GM19043 (cell line): ENCODE measurements around the gene B4GALT1.

Experiments used
- ATAC-seq: cut with Tn5 transposase; IDR thresholded peaks from one replicate; pipeline ENCODE4 v1.9.1; 2021; ENCODE audit warnings: low read depth; ENCODE audit not compliant: unreplicated experiment

Gene B4GALT1

DNA sequence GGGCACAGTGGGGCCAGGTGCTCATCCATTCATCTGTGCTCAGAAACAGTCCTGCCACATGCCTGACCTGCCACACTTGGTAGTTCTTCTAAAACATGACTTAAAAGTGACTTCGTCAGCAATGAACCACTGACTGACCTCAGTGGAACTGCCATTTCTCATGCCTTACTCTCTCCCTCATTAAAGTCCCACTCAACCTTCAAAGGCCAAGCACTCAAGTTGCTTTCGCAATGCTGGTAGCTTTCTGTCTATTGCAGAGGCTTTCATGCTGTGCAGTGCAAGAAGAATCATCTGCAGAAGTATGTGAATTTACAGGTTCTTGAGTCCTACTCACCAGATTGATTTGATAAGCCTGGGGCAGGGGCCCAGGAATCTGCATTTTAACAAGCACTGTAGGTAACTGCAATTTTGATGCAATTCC is 23.9 kb downstream of the B4GALT1 start:
- ATAC-seq, result no peak

DNA sequence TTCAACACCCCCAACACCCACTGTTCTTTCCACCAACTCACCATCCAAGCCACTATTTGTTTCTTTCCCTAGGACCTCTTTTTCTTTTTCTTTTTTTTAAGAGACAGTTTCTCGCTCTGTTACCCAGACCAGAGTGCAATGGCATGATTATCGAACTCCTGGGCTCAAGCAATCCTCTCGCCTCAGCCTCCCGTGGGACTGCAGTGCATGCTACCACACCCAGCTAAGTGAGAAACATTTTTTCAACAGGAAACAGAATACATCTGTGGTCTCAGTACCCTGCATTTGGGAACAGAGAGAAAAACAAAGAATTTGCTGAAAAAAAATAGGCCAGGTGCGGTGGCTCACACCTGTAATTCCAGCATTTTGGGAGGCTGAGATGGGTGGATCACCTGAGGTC is 24.6 kb downstream of the B4GALT1 start:
- ATAC-seq, result peak; percentile 30

DNA sequence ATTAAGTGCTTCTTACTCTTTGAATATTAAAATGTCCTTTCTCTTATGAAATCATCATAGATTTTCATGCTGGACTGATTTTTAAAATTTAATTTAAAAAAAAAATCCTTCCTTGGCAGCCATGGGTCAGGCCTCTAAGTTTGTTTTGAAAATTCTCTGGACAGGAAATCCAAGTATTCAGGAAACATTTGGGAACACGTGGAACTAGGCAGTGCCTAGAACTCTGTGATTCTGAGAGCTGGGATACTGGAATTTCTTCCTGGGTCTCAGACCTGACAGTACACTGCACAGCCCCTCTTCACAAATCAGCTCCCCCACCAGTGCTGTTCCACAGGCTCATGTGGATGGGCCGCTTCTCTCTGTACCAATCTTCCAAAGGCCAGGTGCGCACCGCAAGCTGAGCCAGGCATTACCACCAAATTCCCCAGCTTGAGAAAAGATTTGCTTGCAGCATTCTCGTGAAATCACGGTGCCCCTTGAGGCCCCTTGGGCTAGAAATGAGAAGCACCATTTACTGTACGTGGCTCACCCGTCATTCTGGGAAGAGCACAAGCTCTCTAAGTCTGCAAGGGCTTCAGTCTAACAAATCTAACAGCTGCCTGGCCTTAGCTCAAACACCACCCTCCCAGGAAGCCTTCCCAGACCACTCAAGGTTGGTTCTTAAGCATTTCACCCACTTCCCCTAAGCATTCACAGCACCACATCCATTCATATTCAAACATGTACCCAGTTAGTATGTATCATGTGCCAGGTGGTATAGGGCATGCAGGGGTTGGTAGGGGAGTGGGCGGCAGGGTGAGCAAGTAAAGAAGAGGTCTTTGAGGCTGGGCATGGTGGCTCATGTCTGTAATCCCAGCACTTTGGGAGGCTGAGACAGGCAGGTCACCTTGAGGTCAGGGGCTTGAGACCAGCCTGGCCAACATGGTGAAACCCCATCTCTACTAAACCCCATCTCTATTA is 26.5 kb downstream of the B4GALT1 start:
- ATAC-seq, result no peak

DNA sequence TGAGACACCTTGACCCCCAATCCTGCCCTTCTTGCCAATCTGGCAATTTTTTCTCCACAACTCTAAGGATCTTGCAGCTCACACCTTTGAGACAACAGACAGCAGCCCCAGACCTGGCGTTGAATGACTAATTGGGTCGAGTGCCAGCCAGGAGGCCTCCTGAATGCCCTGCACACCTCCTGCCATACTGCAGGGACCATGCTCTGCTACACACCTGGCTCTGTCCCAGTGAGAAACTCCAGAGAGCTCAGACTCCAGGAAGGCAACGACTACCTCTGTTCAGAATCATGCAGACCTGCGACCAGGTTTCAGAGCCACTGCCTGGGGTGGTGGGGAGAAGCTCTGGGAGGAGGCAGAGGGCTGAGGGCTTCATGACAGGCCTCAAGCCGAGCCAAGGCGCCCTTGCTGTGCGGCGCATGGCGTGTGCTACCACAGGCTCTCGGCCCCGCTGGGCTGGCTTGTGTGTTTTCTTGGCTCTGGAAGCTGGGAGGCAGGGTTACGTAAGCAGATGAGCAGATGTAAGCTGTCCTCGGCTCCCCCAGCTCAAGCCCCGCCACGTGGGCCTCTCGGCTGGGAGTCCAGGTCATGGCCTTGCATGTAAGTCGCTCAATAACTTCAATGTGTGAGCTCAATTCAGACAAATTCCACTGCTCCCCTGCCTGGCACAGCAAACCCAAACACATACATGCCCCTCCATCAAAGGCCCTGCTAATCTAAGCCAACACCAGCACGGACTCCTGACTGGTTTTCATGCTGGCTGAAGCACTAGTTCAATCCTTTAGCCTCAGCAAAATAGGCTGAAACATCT is 27.5 kb downstream of the B4GALT1 start:
- ATAC-seq, result no peak

DNA sequence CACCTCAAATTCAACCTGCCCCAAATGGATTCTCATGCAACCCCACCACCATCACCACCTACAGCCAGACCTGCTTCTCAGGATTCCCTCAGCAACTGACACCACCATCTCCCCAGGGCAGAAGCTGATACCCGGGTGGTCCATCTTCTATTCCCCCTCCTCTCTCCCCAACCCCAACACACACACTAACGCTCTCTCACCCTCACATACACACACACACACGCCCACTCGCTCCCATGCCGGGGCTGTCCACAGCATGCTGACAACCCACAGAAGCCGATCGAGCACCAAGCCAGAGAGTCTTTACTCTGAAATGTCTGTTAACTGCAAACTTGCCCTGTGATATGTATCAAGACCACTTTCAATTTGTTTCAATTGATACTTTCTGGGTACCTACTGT is 28.4 kb downstream of the B4GALT1 start:
- ATAC-seq, result no peak

DNA sequence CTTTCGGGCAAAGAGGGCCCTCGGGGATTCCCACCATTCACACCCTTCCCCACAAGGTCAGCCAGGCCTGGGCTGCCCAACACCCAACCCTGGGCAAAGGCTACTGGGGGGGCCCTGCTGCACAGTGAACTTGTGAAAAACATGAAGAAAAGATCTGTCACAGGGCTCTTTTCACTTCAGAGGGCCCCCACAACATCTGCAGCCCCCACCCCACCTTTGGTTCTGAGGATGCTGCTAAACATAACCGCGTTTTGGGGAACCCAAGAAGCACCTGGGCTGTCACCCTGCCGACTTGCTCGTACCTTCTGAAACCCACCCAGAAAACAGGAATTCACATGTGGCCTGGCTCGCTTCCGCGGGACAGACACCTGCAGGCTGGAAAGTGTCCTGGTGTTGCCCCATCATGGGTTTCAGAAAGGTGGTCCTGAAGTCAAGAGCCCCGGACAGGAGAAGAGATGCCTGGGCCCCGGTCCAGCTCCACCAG is 29.3 kb downstream of the B4GALT1 start:
- ATAC-seq, result peak; percentile 30

DNA sequence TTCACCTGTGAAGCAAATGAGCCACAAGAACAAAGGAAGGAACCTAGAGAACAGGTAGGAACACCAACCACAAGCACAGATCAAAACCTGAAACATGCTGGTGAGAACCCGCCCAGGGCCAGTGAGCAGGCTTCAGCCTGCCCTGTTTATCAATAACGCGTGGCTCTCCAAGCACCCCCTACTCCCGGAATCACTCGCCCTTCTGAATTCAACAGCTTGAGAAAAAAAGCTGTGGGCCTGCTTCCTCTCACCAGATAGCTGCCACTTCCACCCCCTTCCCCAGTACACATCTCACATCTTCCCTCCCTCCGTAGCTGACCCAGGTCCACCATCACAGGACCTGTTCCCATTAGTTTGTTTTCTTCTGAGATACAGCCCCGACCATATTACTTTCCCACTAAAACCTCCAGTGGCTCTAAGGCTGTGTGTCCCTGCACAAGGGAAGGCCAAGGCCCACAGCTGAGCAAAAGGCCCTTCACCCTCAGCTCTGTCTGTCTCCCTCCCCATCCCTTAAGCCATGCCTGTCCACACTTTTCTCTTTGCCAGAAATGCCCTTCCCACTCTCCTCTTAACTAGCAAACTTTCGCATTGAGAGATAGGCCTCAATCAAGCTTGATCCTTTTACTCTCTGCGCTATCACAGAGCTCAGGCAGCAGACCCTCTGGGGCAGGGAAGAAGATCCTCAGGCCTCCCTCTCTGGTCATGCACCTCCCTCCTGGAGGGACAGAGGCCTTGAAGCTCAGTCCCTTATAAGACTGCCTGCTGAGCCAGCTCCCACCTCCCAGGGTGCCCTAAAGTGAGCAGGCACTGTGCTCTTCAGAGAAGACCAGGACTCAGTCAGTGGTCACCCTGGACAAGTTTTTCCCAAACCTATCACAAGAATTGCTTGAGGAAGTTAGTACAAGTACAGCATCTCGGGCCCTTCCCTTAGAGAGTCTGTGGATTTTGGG is 30.1 kb downstream of the B4GALT1 start:
- peak; percentile 32 for ATAC-seq

DNA sequence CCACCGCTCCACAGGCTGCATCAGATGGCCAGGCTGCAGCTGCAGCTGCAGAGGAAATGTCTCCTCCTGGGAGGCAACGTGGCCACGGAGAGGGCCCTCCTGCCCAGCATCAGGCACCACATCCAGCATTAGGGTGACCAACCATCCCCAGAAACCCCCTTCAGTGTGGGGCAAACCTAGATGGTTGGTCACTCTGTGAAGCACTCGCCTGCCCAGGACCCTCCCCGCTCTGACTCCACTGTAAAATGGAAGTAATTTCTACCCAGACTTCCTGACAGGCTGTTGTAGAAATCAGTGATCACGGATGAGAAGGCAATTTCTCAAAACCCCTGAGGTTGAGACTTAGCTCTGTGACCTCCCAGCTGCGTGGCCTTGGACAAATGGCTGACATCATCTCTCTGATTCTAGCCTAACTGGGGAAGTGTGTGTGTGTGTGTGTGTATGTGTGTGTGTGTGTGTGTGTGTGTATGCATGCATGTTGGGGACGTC is 31.6 kb downstream of the B4GALT1 start:
- ATAC-seq, result no peak

DNA sequence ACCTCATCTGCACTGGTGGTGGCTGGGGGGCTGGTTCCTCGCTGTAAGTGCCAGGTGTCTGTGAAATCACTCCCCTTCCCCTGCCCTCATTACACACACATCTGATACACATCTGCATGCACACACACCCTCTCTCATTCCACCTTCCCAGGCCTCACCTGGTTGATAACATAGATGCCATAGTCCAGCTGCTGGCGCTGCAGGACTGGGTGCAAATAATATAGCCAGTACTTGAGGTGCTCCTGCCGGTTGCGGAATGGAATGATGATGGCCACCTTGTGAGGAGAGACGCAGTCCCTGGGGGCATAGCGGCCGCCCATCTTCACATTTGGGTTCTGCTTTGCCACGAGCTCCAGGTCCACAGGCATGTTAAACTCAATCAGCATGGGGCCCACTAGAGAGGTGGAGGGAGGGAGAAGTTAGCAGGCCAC is 32.1 kb downstream of the B4GALT1 start:
- no peak for ATAC-seq

DNA sequence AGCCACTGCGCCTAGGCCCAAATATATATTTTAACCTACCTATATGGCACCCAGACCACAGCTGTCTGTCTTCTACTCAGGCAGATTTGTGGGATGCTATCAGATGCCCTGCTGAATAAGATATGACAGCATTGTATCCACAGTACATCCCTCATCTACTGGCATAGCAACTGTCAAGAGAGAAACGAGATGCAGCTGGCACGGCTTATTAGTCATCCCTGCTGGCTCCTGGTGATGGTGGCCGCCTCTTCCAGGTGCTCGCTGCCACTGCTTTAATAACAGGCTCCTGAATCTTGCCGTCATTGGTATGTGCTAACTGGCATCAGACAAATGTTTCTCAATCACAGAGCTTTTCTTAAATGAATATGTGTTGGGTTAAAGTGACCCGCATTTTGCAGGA is 34.0 kb downstream of the B4GALT1 start:
- ATAC-seq, result no peak

DNA sequence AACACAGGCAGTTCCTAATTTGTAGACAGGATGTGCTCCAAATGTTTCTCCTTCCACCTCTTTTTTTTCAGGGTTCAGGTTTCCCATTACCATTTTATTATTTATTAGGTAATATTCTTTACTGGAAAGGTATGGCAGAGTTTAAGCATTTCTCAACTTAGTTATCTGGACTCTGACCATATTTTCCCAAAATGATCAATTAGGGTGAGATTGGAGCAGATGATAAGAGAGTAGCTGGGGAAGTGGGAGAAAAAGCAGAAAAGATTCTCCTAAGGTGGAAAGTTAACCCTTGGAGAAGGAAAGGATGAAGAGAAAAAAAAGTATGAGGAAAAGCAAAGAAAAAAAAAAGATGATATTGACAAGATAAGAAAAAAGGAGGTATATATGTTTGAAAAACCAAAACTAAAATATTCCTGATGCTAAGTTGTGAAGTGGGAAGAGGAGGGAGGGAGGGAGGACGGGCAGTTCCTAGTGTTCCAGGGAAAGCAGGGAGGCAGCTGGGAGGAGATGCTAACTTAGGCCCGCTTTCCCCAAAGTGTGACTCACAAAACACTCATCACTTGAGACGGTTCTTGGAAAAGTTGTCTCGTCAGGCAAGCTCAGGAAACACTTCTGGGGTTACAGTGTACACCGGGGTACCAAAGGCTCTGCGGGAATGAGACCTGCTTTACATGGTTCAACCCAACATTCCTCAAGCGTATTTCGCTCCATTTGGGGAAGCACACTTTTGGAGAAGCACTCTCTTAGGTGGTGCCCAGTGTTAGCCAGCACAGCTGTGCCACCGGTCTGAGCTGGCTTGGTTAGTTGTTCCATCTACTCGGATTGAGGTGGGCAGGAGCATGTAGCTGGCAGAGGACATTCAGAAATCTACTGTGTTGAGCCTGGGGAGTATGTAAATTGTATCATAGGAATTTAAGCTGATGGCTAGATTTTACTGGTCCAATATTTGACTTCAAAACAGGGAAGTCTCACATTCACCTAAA is 35.1 kb downstream of the B4GALT1 start:
- no peak for ATAC-seq

DNA sequence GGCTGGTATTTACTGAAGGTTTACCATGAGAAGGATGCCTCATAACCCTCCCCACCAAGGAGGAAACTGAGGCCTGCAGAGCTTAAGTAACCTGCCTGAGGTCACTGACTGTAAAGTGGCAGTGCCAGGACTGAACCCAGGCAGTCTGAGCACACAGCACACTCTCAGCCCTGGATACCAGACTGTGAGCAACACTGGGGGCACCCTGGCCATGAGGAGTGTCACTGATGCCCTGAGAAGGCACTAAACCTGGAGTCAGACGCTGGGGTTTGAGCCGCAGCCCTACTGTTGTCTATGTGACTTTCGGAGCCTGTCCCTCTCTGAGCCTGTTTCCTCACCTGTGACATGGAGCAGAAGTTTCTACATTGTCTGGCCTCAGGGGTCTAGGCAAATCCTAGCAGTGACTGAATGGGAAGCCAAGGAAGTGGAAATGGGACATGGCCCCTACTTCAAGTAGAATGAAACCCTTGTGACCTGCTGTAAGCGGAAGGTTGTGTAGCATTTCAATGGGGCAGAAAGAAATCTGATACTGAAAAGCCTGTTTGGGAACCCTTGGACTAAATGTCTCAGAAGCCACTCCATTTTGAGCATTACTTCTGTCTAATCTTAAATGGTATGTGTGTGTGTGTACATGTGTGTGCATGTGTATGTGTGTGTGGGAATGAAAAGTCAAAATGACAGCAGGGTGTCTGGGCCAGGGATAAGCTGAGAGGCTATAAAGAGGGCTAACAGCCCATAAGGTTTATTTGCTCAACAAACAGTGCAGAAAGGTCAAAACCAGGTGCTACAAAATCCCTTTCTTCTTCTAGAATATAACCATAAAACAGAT is 36.0 kb downstream of the B4GALT1 start:
- ATAC-seq, result peak; percentile 5

DNA sequence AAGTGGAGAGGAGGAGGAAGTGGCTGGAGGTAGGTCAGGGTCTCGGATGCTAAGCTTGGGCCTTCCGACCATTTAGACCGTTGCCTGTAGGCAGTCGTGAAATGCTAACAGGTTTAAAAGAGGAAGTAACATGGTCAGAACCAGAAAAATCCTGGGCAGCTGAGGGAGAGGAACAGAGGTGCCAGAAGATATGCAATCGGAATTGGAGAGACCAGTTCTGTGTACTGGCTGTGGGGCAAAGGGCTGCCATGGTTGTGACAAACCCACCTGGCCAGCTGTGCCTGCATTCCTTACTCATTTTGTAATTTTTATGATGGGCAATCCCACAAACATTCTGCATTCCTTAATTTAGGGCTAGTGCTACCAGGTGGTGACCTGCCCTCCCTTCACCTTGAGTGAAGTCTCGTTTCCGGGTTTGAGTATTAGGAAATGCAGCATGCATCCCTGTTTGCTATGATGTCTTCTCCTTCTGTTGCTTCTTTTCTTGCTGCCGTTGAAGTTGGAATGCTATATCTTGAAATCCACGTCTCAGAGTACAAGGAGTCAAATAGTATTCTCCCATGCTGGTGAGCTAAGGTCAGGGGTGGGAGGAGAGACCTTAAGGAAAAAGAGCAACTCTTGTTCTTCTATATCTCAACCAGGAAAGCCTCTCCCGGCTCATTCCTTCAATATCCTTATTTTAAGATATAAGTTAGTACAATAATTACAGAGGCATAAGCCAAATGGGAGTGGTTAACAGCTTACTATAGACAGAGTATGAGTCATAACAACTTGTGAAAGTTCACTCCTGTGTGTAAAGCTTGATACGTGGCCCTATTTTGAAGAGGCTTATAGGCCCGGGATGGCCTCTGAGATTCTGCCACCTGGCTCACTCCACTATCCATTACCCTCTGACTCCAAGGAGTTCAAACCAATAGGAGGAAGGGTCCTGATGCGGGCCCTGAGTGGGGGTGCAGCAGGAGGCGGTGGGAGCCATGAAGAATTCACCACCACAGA is 37.0 kb downstream of the B4GALT1 start:
- ATAC-seq, result peak; percentile 67

DNA sequence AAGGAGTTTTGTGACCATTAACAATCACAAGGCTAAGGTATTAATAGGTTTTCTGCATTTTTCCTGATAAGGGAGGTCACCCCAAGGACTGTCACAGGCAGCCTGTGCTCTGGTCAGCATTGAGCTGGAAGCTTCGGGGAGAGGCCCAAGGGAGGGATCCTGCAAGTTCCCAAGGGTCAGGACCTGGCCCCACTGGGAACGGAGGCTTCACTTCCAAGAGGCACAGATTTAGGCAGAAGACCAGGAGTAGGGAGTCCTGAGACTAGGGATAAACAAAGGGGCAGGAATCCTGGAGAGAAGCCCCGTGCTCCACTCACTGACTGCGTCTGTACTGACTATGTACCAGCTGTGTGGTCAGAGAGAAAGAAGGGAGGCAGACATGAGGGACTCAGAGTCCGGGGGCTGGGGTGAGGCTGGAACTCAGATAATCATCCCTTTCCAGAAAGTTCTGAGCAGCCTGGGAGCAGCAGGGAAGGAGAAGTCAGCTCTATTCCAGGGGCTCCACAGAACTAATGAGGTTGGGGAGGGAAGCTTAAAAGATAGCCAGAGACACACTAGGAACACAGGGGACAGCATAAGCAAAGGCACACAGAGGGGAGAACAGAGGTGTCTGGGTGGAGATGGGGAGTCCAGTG is 37.8 kb downstream of the B4GALT1 start:
- ATAC-seq, result no peak

DNA sequence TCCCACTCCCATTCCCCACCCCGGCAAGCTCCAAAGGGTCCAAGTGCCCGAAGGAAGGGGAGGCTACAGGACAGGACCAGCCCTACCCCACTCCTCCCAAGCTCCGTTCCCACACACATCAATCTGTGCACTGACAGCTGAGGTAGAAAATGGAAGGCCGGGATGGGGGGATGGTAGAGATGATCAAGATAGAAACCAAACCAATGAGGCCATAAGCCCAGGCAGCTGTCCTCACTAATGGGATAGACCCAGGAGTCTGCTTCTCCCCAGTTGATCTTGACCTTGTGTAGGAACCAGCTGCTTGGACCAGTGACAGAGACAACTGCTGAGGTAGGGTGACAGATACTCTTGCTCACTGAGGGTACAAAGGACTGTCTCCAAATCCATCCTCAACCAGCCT is 38.6 kb downstream of the B4GALT1 start:
- no peak for ATAC-seq

DNA sequence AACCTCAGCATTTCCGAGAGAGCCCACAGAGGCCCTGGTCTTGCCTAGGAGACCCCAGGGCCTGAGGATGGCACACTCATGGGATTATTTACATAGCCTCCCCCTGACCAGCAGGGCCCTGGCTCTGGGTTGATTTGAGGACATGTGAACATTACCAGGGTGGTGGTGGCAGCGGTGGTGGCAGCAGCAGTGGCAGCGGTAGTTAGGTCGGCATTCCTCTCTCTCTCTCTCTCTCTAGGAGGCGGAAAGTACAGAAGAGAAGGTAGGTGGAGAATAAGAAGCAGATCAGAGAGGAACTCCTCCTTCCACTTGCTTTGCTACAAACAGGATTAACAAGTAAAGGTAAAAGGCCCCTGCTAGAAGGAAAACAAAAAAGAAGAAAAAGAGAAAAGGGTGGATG is 39.3 kb downstream of the B4GALT1 start:
- no peak for ATAC-seq
